Nephron progenitor cell (in vitro differentiated cells): ENCODE results near the gene CIAO3.

ENCODE experiments used
- DNase-seq: peaks from one replicate; pipeline ENCODE4 v3.0.0; 2021
- H3K27ac Mint-ChIP-seq: 2 replicates; pipeline ENCODE4 v1.8.0; 2021; ENCODE audit warnings: mild to moderate bottlenecking, moderate library complexity, mixed read lengths
- H3K27me3 Mint-ChIP-seq: 2 replicates; pipeline ENCODE4 v1.8.0; 2021; ENCODE audit warnings: mild to moderate bottlenecking, low read depth, mixed read lengths; ENCODE audit not compliant: poor library complexity
- H3K36me3 Mint-ChIP-seq: 2 replicates; pipeline ENCODE4 v1.8.0; 2021; ENCODE audit warnings: low read depth, mixed read lengths
- H3K4me1 Mint-ChIP-seq: 2 replicates; pipeline ENCODE4 v1.8.0; 2021; ENCODE audit warnings: mixed read lengths
- H3K4me3 Mint-ChIP-seq: 2 replicates; pipeline ENCODE4 v1.8.0; 2021; ENCODE audit warnings: mild to moderate bottlenecking, moderate library complexity, mixed read lengths
- H3K9me3 Mint-ChIP-seq: 2 replicates; pipeline ENCODE4 v1.8.0; 2021; ENCODE audit warnings: mild to moderate bottlenecking, moderate library complexity, mixed read lengths
- TF ChIP-seq, protein P1 (sequence below): fragments of 200-600 bp; sonication (generic); IDR thresholded peaks from 2 replicates; pipeline ENCODE4 v1.5.0; 2021; ENCODE audit warnings: antibody characterized with exemption

The CIAO3 gene

DNA sequence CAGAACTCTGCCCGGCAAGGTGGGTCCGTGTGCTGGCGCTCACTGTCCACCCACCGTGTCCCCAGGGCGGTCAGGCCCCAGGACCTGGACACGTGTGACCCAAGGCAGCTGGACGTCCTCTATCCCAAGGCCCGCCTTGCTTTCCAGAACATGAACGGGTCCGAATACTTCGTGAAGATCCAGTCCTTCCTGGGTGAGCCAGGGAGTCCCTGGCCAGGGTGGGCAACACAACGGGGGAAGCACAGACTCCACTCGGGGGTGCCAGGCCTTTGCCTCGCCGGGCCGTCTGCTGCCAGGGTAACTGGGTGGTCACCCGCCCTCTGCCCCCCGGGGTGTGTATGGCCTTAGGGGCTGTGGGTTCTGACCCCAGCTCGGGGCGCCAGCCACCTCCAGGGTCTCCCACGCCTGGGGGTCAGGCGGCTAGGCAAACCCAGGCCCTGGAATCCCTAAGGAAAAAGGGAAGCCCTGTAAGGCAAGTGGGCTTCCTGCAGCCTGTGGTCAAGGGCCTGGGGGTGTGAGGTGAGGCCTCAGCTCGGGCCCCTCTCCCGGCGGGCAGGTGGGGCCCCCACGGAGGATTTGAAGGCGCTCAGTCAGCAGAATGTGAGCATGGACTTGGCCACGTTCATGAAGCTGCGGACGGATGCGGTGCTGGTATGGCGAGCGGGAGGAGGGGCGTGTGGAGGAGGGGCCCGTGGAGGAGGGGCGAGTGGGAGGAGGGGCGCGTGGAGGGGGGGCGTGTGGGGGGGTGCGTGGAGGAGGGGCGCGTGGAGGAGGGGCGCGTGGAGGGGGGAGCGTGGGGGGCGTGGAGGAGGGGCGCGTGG is 26.2 kb upstream of the CIAO3 start:
- TF ChIP-seq, protein P1, sequence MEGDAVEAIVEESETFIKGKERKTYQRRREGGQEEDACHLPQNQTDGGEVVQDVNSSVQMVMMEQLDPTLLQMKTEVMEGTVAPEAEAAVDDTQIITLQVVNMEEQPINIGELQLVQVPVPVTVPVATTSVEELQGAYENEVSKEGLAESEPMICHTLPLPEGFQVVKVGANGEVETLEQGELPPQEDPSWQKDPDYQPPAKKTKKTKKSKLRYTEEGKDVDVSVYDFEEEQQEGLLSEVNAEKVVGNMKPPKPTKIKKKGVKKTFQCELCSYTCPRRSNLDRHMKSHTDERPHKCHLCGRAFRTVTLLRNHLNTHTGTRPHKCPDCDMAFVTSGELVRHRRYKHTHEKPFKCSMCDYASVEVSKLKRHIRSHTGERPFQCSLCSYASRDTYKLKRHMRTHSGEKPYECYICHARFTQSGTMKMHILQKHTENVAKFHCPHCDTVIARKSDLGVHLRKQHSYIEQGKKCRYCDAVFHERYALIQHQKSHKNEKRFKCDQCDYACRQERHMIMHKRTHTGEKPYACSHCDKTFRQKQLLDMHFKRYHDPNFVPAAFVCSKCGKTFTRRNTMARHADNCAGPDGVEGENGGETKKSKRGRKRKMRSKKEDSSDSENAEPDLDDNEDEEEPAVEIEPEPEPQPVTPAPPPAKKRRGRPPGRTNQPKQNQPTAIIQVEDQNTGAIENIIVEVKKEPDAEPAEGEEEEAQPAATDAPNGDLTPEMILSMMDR = no peak
- peaks cover 14% of the 10 kb centered on the region for H3K4me1 Mint-ChIP-seq
- H3K36me3 Mint-ChIP-seq = no peaks in the 10 kb centered on the region
- no peaks in the 10 kb centered on the region for H3K9me3 Mint-ChIP-seq
- H3K4me3 Mint-ChIP-seq = no peak overlapping the region
- no peak for DNase-seq
- no peaks in the 10 kb centered on the region for H3K27me3 Mint-ChIP-seq
- no peak overlapping the region for H3K27ac Mint-ChIP-seq

DNA sequence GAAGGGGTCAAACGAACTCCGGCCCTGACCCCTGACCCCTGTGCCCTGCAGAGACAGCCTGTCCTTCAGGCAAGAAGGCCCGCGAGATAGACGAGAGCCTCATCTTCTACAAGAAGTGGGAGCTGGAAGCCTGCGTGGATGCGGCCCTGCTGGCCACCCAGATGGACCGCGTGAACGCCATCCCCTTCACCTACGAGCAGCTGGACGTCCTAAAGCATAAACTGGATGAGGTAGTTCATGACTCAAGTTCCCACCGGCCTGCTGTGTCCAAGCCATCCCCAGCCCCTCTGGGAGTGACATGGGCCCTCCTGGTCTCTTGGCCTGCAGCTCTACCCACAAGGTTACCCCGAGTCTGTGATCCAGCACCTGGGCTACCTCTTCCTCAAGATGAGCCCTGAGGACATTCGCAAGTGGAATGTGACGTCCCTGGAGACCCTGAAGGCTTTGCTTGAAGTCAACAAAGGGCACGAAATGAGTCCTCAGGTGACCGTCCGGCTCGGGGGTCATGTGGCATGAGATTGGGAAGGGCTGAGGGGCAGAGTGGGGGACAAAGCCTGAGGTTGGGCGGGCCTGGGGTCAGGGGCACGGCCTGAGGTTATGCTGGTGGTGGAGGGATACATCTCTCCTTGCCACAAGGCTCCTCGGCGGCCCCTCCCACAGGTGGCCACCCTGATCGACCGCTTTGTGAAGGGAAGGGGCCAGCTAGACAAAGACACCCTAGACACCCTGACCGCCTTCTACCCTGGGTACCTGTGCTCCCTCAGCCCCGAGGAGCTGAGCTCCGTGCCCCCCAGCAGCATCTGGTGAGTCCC is 25.4 kb upstream of the CIAO3 start:
- H3K27me3 Mint-ChIP-seq = no peaks in the 10 kb centered on the region
- H3K27ac Mint-ChIP-seq = no peak overlapping the region
- TF ChIP-seq, protein P1 = no peak
- no peak overlapping the region for H3K4me3 Mint-ChIP-seq
- no peaks in the 10 kb centered on the region for H3K9me3 Mint-ChIP-seq
- peaks cover 14% of the 10 kb centered on the region for H3K4me1 Mint-ChIP-seq
- H3K36me3 Mint-ChIP-seq = no peaks in the 10 kb centered on the region
- no peak for DNase-seq

DNA sequence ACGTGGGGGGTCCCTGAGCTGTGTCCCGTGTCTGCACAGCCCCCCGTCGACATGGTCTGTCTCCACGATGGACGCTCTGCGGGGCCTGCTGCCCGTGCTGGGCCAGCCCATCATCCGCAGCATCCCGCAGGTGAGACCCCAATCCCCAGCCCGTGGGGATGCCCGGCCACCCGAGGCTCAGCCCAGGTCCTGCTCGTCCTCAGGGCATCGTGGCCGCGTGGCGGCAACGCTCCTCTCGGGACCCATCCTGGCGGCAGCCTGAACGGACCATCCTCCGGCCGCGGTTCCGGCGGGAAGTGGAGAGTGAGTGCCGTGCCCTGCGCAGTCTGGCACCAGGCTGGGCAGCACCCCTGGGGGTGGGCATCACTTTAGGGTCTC is 24.7 kb upstream of the CIAO3 start:
- peaks cover 15% of the 10 kb centered on the region for H3K4me1 Mint-ChIP-seq
- no peak overlapping the region for H3K4me3 Mint-ChIP-seq
- H3K27ac Mint-ChIP-seq = no peak overlapping the region
- H3K36me3 Mint-ChIP-seq = no peaks in the 10 kb centered on the region
- no peaks in the 10 kb centered on the region for H3K27me3 Mint-ChIP-seq
- TF ChIP-seq, protein P1 = no peak
- no peak for DNase-seq
- H3K9me3 Mint-ChIP-seq = no peaks in the 10 kb centered on the region

DNA sequence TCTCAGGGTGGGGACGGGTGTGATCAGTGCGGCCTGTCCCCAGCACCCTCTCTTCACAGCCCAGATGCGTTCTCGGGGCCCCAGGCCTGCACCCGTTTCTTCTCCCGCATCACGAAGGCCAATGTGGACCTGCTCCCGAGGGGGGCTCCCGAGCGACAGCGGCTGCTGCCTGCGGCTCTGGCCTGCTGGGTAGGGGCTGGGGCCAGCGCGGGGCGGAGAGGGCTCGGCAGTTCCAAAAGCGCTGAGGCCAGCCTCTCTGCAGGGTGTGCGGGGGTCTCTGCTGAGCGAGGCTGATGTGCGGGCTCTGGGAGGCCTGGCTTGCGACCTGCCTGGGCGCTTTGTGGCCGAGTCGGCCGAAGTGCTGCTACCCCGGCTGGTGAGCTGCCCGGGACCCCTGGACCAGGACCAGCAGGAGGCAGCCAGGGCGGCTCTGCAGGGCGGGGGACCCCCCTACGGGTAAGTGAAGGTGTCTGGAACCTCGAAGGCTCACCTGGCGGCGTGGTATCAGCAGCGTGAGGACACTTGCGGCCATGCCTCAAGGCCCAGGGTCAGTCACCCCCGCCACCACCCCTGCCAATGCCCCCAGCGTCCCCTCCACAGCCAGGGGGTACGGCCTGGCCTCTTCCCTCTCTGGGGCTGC is 24.2 kb upstream of the CIAO3 start:
- H3K36me3 Mint-ChIP-seq = no peaks in the 10 kb centered on the region
- H3K4me3 Mint-ChIP-seq = no peak overlapping the region
- peaks cover 17% of the 10 kb centered on the region for H3K4me1 Mint-ChIP-seq
- H3K27me3 Mint-ChIP-seq = no peaks in the 10 kb centered on the region
- TF ChIP-seq, protein P1 = no peak
- H3K9me3 Mint-ChIP-seq = no peaks in the 10 kb centered on the region
- no peak overlapping the region for H3K27ac Mint-ChIP-seq
- DNase-seq = no peak

- TF ChIP-seq, protein P1 = no peak
- no peak for DNase-seq
- H3K27me3 Mint-ChIP-seq = no peaks in the 10 kb centered on the region
- no peak overlapping the region for H3K4me3 Mint-ChIP-seq
- peaks cover 23% of the 10 kb centered on the region for H3K4me1 Mint-ChIP-seq
- H3K27ac Mint-ChIP-seq = no peak overlapping the region
- no peaks in the 10 kb centered on the region for H3K9me3 Mint-ChIP-seq
- no peaks in the 10 kb centered on the region for H3K36me3 Mint-ChIP-seq
These were observed 23.5 kb upstream of the CIAO3 start for GRCh38 chr16:764184-764750.
